GM12872 (cell line): ENCODE results near the gene AGRN.
A peak's percentile ranks its signal among the peaks of the same experiment; 100 is the strongest.

ENCODE experiments used
- CTCF ChIP-seq: IDR thresholded peaks from 3 replicates; pipeline ENCODE4 v1.5.1; 2011; ENCODE audit warnings: low read depth, mild to moderate bottlenecking, low read length, moderate library complexity; ENCODE audit not compliant: insufficient read depth

AGRN gene

GRCh38 chr1:1003618-1004419 is 16.1 kb upstream of the AGRN start:
- TF ChIP-seq CTCF = no peak

- no peak for TF ChIP-seq CTCF
Observed at GRCh38 chr1:1004420-1004779, 15.5 kb upstream of the AGRN start.

GRCh38 chr1:1004780-1005697 is 14.9 kb upstream of the AGRN start:
- 0 out of 3 replicates have a peak, but pooled peaks have one; percentile 5 for TF ChIP-seq CTCF

GRCh38 chr1:1005774-1006304 is 14.1 kb upstream of the AGRN start:
- no peak for TF ChIP-seq CTCF

GRCh38 chr1:1006305-1007159 is 13.4 kb upstream of the AGRN start:
- TF ChIP-seq CTCF = no peak

GRCh38 chr1:1011396-1011949 is 8.4 kb upstream of the AGRN start:
- TF ChIP-seq CTCF = no peak
